ENCODE results near the gene MRPL3.

GRCh38 chr3:131457220-131457619 is 45.6 kb downstream of the MRPL3 start:
- TF ChIP-seq SUZ12 (IDR thresholded peaks at IDR 0.05; ENCODE audit: extremely low read depth, insufficient read depth, insufficient read length) (no peak), ZNF274 (IDR thresholded peaks at IDR 0.05; ENCODE audit: low read depth, low read length) (no peak)

Data from NT2/D1 (cell line).